Heart left ventricle (tissue), 16 donors: ENCODE measurements around the gene ALMS1. TPM values are rescaled to one million over a fixed set of nuclear protein-coding genes. Genes with fewer than 3 reads are reported as not detected.
"Not testable (repeated sequence)": the region's sequence is repeated elsewhere in the genome, so short reads cannot be mapped to it uniquely, and the experiment has no call there.

ENCODE experiments used
- ATAC-seq, 4 donors: fragments of 200-7000 bp; cut with Tn5 transposase; one replicate each; pipeline ENCODE4 v1.9.1; 2020 to 2022; ENCODE audit warnings: moderate library complexity in 4 of 4, mild to moderate bottlenecking in 3 of 4, moderate number of reproducible peaks in 1 of 4
- DNase-seq, 5 donors: peaks; one replicate each; pipeline ENCODE4 v3.0.0-alpha.2; 2020
- H3K27ac ChIP-seq, 12 donors: fragments of 200-600 bp; sonication (generic) in 4 of 12; one replicate each; pipeline versions ENCODE4 v1.5.0 to v1.8.0; 2016 to 2022; ENCODE audit warnings: mild to moderate bottlenecking in 2 of 12
- H3K27me3 ChIP-seq, 9 donors: fragments of 200-600 bp; sonication (generic) in 2 of 9; one replicate each; pipeline versions ENCODE4 v1.5.1 to v1.8.0; 2016 to 2022; ENCODE audit warnings: mild to moderate bottlenecking in 3 of 9
- H3K36me3 ChIP-seq, 9 donors: fragments of 200-600 bp; sonication (generic) in 2 of 9; one replicate each; pipeline versions ENCODE4 v1.5.0 to v1.8.0; 2018 to 2022; ENCODE audit warnings: mild to moderate bottlenecking in 2 of 9
- H3K4me1 ChIP-seq, 12 donors: fragments of 200-600 bp; sonication (generic) in 4 of 12; one replicate each; pipeline versions ENCODE4 v1.5.0 to v1.8.0; 2016 to 2022; ENCODE audit warnings: mild to moderate bottlenecking in 3 of 12
- H3K4me3 ChIP-seq, 12 donors: fragments of 200-600 bp; sonication (generic) in 4 of 12; one replicate each; pipeline versions ENCODE4 v1.5.0 to v1.8.0; 2017 to 2022; ENCODE audit warnings: mild to moderate bottlenecking in 9 of 12, moderate library complexity in 4 of 12
- H3K9me3 ChIP-seq, 12 donors: fragments of 200-600 bp; sonication (generic) in 4 of 12; one replicate each; pipeline versions ENCODE4 v1.5.0 to v1.8.0; 2016 to 2022; ENCODE audit warnings: mild to moderate bottlenecking in 1 of 12
- CTCF ChIP-seq, 12 donors: fragments of 200-600 bp; sonication (generic) in 4 of 12; IDR thresholded peaks; one replicate each; pipeline versions ENCODE4 v1.5.0 to v1.8.0; 2018 to 2022; ENCODE audit warnings: antibody characterized with exemption in 12 of 12, mild to moderate bottlenecking in 5 of 12
- POLR2A ChIP-seq, 2 donors: fragments of 450-650 bp; IDR thresholded peaks; one replicate each; pipeline ENCODE4 v1.6.1; 2017; ENCODE audit warnings: antibody characterized with exemption in 2 of 2, mild to moderate bottlenecking in 2 of 2, moderate library complexity in 2 of 2
- WGBS, 4 donors: extraction: QIAGEN DNeasy Blood & Tissue Kit in 2 of 4; methylation state at CpG; one replicate each; pipeline versions ENCODE4 v1.1.5 to v1.1.7; 2013 to 2018; 5-methylcytosine and 5-hydroxymethylcytosine counted together
- intact Hi-C, 10 donors: fragments of 100-400 bp; cut with DNase I; formaldehyde crosslinking; loops; one replicate each; pipeline versions ENCODE4 v1.11.1 to v1.14.2; 2022
- polyA plus RNA-seq, 2 donors: library from polyadenylated mRNA; stranded (reverse); fragments of 200-250 nt; gene quantifications; one replicate each; pipeline ENCODE4 v1.2.3, GENCODE V29; 2013
- total RNA-seq, 9 donors: library from RNA; depleted of rRNA in 2 of 9; stranded (reverse); fragments of >200 nt in 2 of 9; fragmentation: NEBNext Ultra II Directional in 3 of 9; extraction: Animal tissue kit (Norgen Biotek cat#: 25700) in 3 of 9; gene quantifications; one replicate each; pipeline versions ENCODE4 v1.1.0 to v1.2.4, GENCODE V29; 2016 to 2023
- donor health status: ischemic (EF 13 %, LVEDD 7.1; RV severe dilation, severe dysfunction).
- donor health status: healthy with polysubstance abuse.
- donor health status: DM: no; HTN: yes; CAD: no.
- donor health status: DM: no; HTN: no; CAD: no.
- donor health status: ischemic (EF 25% LVEDD 6.9; RV normal size, moderate dysfunction).
- donor health status: ischemic (EF 25% LVEDD 5.7; RV mildly dilated, moderate dysfunction).
- donor health status: healthy.
- donor health status: DM: yes; HTN: yes; CAD: no.
- donor health status: ischemic (EF 35%, LVEDD 5.7; RV mildly dilated, moderate dysfunction).
- donor health status: nonischemic (EF 11% LVEDD 7.7; RV severe dilation, severe dysfunction).
- donor health status: DM: yes; HTN: yes; CAD: no.
- donor health status: PGD.
- donor health status: ischemic (EF 29% LVEDD 5.4; RV normal size, mild dysfunction).
- donor health status: nonischemic (EF 23%, LVEDD 6.1; RV moderate dilation, normal function).

The ALMS1 gene
- total and polyA plus RNA-seq, 11 donors, result 2.5 to 21.4 (median 9.4) TPM

GRCh38 chr2:73449404-73449803 lies 63.8 kb downstream of the ALMS1 start:
- H3K36me3 ChIP-seq, result peaks cover 0 to 76% (median 32%) of the 10 kb centered on the region in 9 donors
- no peak for DNase-seq
- TF ChIP-seq CTCF (IDR thresholded peaks at IDR 0.05) (no peak), POLR2A (IDR thresholded peaks at IDR 0.05) (no peak)

GRCh38 chr2:73451263-73451972 lies 65.8 kb downstream of the ALMS1 start:
- ATAC-seq (no peak), DNase-seq (no peak)
- TF ChIP-seq POLR2A (IDR thresholded peaks at IDR 0.05), result no peak
- TF ChIP-seq CTCF (IDR thresholded peaks at IDR 0.05), result no peak
- H3K27me3 ChIP-seq, result no peaks in the 10 kb centered on the region
- H3K9me3 ChIP-seq, result no peaks in the 10 kb centered on the region
- 45 to 89% (median 86%) methylated on average over 1 of the region's 1 CpG; no CpG with 5 or more reads in 1 of the 4 donors for WGBS, 4 donors
- H3K36me3 ChIP-seq, result peaks cover 0 to 83% (median 33%) of the 10 kb centered on the region in 9 donors
- no peak overlapping the region for H3K27ac ChIP-seq
- no peaks in the 10 kb centered on the region for H3K4me1 ChIP-seq
- intact Hi-C loops, result no loop called here
- H3K4me3 ChIP-seq, result no peak overlapping the region

More at GRCh38 chr2:73449404-73449803, 63.8 kb downstream of the ALMS1 start:
- no peak overlapping the region for H3K4me3 ChIP-seq
- no peaks in the 10 kb centered on the region for H3K27me3 ChIP-seq
- H3K9me3 ChIP-seq, result no peaks in the 10 kb centered on the region
- H3K4me1 ChIP-seq, result no peaks in the 10 kb centered on the region
- intact Hi-C loops, result no loop called here
- no peak for ATAC-seq
- no peak overlapping the region for H3K27ac ChIP-seq

GRCh38 chr2:73457982-73458381 lies 72.3 kb downstream of the ALMS1 start:
- H3K36me3 ChIP-seq, result peaks cover 0 to 57% (median 33%) of the 10 kb centered on the region in 9 donors

GRCh38 chr2:73462388-73462787 lies 76.8 kb downstream of the ALMS1 start:
- H3K4me1 ChIP-seq, H3K27me3 ChIP-seq, H3K27ac ChIP-seq, H3K4me3 ChIP-seq, ATAC-seq, intact Hi-C loops, DNase-seq: not testable (repeated sequence)
- Histone ChIP-seq H3K9me3 (peaks cover 0 to 15% (median 0%) of the 10 kb centered on the region in 12 donors), H3K36me3 (peaks cover 0 to 26% (median 14%) of the 10 kb centered on the region in 9 donors)
- WGBS, 4 donors, result 92 to 100% (median 98%) methylated on average over 1 of the region's 1 CpG

More at GRCh38 chr2:73457982-73458381, 72.3 kb downstream of the ALMS1 start:
- no peak overlapping the region for H3K27ac ChIP-seq
- no peak overlapping the region for H3K4me3 ChIP-seq
- TF ChIP-seq CTCF (IDR thresholded peaks at IDR 0.05) (no peak), POLR2A (IDR thresholded peaks at IDR 0.05) (no peak)
- DNase-seq, result no peak
- intact Hi-C loops, result no loop called here
- 93 to 100% (median 97%) methylated on average over 3 of the region's 3 CpGs for WGBS, 4 donors
- H3K27me3 ChIP-seq, result no peaks in the 10 kb centered on the region
- no peak for ATAC-seq
- H3K9me3 ChIP-seq, result peaks cover 0 to 8% (median 0%) of the 10 kb centered on the region in 12 donors
- no peaks in the 10 kb centered on the region for H3K4me1 ChIP-seq
